ENCODE results near the gene ZNF268. TPM values are rescaled to one million over a fixed set of nuclear protein-coding genes. Genes with fewer than 3 reads are reported as not detected.

The ZNF268 gene
- 10 to 100 TPM; 13.9 to 31.9 (median 18.6) TPM for total RNA-seq

DNA sequence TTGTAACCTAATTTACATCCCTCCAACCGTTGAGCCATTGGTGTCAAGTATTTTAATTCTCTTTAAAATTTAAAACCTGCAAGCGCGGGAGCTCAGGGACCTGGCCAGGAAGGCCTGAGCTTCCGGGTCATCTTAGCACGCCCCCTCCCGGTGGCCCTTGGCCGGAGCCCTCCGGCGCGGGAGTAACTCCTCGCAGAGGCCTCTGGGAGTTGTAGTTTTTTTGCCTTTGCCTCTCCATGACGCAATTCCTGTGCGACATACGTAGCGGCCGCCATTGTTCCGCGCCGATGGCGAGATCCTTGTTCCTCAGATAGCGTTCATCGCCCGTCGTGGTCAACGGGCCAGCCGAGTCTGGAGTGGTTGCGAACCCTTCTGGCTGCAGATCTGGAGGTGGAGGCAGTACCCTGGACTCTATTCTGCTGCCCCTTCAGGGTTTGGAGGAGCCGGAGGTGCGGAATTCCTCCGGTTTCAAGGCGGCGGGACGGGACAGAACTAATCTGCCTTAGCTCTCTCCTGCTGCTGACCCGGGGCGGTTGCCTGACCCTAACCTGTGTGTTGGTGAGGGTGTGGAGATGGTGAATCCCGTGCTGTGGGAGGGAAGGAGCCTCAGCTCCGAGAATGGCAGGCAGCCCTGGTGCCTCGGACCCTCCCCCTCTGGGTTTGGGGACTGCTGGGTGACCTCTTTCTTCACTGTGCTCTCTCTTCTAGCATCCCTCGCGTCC lies at the start of gene ZNF268:
ZNF268 (plus strand) TSS at position 258 of the 722 bp plus-strand sequence. CDS start 503 bp downstream, outside the sequence.
- H3K4me3 ChIP-seq: peak within 1 kb of the TSS; percentile 69 to 92 (median 76)
- 2 to 3% methylated on average over 39 to 40 of the region's 40 CpGs for WGBS, 2 donors
- H3K27me3 ChIP-seq: no peaks in the 10 kb centered on the region
- TF ChIP-seq EP300 (IDR thresholded peaks at IDR 0.05): peak; percentile 70 to 91
- peak in 1 of 2 donors; percentile 15 for TF ChIP-seq POLR2A (IDR thresholded peaks at IDR 0.05)
- TF ChIP-seq, protein P1, sequence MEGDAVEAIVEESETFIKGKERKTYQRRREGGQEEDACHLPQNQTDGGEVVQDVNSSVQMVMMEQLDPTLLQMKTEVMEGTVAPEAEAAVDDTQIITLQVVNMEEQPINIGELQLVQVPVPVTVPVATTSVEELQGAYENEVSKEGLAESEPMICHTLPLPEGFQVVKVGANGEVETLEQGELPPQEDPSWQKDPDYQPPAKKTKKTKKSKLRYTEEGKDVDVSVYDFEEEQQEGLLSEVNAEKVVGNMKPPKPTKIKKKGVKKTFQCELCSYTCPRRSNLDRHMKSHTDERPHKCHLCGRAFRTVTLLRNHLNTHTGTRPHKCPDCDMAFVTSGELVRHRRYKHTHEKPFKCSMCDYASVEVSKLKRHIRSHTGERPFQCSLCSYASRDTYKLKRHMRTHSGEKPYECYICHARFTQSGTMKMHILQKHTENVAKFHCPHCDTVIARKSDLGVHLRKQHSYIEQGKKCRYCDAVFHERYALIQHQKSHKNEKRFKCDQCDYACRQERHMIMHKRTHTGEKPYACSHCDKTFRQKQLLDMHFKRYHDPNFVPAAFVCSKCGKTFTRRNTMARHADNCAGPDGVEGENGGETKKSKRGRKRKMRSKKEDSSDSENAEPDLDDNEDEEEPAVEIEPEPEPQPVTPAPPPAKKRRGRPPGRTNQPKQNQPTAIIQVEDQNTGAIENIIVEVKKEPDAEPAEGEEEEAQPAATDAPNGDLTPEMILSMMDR (IDR thresholded peaks at IDR 0.05): peak; percentile 54 to 83 (median 69)
- peaks cover 0 to 81% (median 22%) of the 10 kb centered on the region in 4 donors for H3K9me3 ChIP-seq
- peak within 1 kb of the TSS; percentile 30 to 74 (median 63) for H3K27ac ChIP-seq
- peak; percentile 73 to 93 for DNase-seq (ENCODE audit: low spot score in 2 of 2)
- peaks cover 0 to 18% (median 0%) of the 10 kb centered on the region in 4 donors for H3K4me1 ChIP-seq
- peaks cover 0 to 41% (median 23%) of the 10 kb centered on the region in 3 donors for H3K36me3 ChIP-seq

DNA sequence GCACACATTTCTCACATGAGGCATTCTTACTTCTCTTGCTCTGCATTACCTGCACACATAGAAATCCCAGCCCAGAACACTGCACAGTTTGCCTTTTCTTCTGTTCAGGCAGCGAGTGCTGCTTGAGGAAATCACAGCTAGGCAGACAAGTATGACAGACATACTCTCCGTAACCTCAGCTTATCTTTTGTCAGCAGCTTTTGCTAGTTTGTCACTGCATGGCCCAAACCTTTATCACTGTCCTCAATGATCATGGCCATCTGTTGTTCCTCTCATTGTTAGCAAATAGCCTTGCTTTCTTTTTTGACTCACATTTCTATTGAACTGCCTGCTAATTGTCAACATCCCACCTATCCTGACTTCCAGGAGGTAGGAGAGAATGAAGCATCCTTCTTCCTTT lies 45.5 kb upstream of the ZNF268 start:
- Histone ChIP-seq H3K4me3 (no peak overlapping the region), H3K9me3 (peaks cover 4 to 92% (median 38%) of the 10 kb centered on the region in 4 donors), H3K27me3 (no peaks in the 10 kb centered on the region), H3K36me3 (peaks cover 0 to 91% (median 23%) of the 10 kb centered on the region in 3 donors), H3K4me1 (peaks cover 0 to 10% (median 3%) of the 10 kb centered on the region in 4 donors), H3K27ac (no peak overlapping the region)
- no peak for DNase-seq (ENCODE audit: low spot score in 2 of 2)
- TF ChIP-seq POLR2A (IDR thresholded peaks at IDR 0.05): no peak
- 95 to 100% methylated on average over 2 of the region's 2 CpGs for WGBS, 2 donors

DNA sequence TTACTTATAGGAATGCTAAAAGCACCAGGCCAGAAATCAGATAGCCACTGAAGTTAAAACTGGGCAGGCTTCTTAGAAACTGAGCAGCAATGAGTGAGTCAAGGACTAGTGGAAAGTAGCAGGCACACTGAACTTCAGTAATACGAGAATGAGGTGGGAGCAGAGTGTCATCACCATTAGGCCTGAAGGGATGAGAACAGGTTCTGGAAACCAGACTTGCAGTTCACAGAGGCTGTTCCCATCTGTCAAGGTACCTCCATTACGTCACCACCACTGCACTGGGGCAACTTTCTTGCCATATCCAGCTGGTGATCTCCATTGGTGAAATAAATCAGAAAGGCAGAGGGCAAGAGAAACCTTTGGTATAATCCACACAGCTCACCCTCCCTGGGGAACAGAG lies 35.3 kb upstream of the ZNF268 start:
- Histone ChIP-seq H3K4me3 (no peak overlapping the region), H3K4me1 (no peaks in the 10 kb centered on the region), H3K27me3 (no peaks in the 10 kb centered on the region), H3K36me3 (peaks cover 2 to 99% (median 35%) of the 10 kb centered on the region in 3 donors), H3K27ac (no peak overlapping the region), H3K9me3 (peaks cover 0 to 100% (median 45%) of the 10 kb centered on the region in 4 donors)
- WGBS, 2 donors: 94 to 100% methylated on average over 2 of the region's 2 CpGs
- no peak for DNase-seq (ENCODE audit: low spot score in 2 of 2)
- TF ChIP-seq, protein P1 (IDR thresholded peaks at IDR 0.05): no peak
- TF ChIP-seq POLR2A (IDR thresholded peaks at IDR 0.05) (no peak), EP300 (IDR thresholded peaks at IDR 0.05) (no peak)

DNA sequence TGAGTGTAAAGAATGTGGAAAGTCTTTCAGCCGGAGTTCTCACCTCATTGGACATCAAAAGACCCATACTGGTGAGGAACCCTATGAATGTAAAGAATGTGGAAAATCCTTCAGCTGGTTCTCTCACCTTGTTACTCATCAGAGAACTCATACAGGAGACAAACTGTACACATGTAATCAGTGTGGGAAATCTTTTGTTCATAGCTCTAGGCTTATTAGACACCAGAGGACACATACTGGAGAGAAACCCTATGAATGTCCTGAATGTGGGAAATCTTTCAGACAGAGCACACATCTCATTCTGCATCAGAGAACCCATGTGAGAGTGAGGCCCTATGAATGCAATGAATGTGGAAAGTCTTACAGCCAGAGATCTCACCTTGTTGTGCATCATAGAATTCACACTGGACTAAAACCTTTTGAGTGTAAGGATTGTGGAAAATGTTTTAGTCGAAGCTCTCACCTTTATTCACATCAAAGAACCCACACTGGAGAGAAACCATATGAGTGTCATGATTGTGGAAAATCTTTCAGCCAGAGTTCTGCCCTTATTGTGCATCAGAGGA lies 25.1 kb upstream of the ZNF268 start:
- WGBS, 2 donors: 94 to 97% methylated on average over 2 of the region's 2 CpGs
- peaks cover 9 to 79% (median 55%) of the 10 kb centered on the region in 3 donors for H3K36me3 ChIP-seq

DNA sequence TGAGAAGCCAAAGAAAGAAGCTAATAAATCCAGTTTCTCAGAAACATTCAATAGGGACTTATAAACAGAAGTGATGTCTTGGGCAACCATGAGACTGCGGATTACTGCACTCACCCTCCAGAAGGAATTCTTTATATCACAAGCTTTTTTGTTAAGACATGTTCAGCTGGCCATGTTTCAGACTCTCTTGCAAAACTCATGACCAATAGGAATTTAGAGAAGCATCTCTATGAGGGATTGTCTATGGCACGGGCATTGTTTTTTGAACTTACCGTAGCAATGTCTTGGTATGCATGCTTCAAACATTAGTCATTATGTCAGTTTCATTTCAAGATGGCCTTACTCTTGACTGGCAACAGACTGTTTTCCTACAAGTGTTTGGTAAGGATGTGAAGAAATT lies 15.5 kb upstream of the ZNF268 start:
- no peak for TF ChIP-seq EP300 (IDR thresholded peaks at IDR 0.05)
- TF ChIP-seq, protein P1 (IDR thresholded peaks at IDR 0.05): no peak
- no peak for TF ChIP-seq POLR2A (IDR thresholded peaks at IDR 0.05)
- Histone ChIP-seq H3K27me3 (no peaks in the 10 kb centered on the region), H3K9me3 (peaks cover 0 to 90% (median 21%) of the 10 kb centered on the region in 4 donors), H3K36me3 (no peaks in the 10 kb centered on the region), H3K4me3 (no peak overlapping the region), H3K4me1 (no peaks in the 10 kb centered on the region), H3K27ac (no peak overlapping the region)
- whole genome bisulfite sequencing, 2 donors: 85 to 91% methylated on average over 3 of the region's 3 CpGs
- DNase-seq (ENCODE audit: low spot score in 2 of 2): no peak

More for the DNA sequence above, 25.1 kb upstream of the ZNF268 start:
- no peak overlapping the region for H3K4me3 ChIP-seq
- H3K27me3 ChIP-seq: no peaks in the 10 kb centered on the region
- DNase-seq (ENCODE audit: low spot score in 2 of 2): no peak
- peaks cover 4 to 100% (median 59%) of the 10 kb centered on the region in 4 donors for H3K9me3 ChIP-seq
- no peak overlapping the region for H3K27ac ChIP-seq
- TF ChIP-seq, protein P1 (IDR thresholded peaks at IDR 0.05): no peak
- TF ChIP-seq POLR2A (IDR thresholded peaks at IDR 0.05): no peak
- TF ChIP-seq EP300 (IDR thresholded peaks at IDR 0.05): no peak
- H3K4me1 ChIP-seq: no peaks in the 10 kb centered on the region
